Liver (tissue), 3 donors: Measurements from ENCODE around the gene SEPTIN7.

ENCODE experiments used
- CTCF ChIP-seq: fragments of 150-350 bp; IDR thresholded peaks from 2 replicates; pipeline ENCODE4 v1.5.1; 2017; ENCODE audit warnings: improper control_type of control experiment, low read depth, low read length; ENCODE audit not compliant: missing input control
- EGR1 ChIP-seq, 2 donors: IDR thresholded peaks; 2 replicates each; pipeline ENCODE4 v1.6.1; 2016 to 2018; ENCODE audit warnings: antibody characterized with exemption in 2 of 2, low read depth in 2 of 2
- FOXA1 ChIP-seq: IDR thresholded peaks from 2 replicates; pipeline ENCODE4 v1.6.1; 2016; ENCODE audit warnings: antibody characterized with exemption
- GABPA ChIP-seq, 2 donors: IDR thresholded peaks in 1 of 2; conservative IDR thresholded peaks in 1 of 2; 2 replicates each; pipeline ENCODE4 v1.6.1; 2016; ENCODE audit warnings: antibody characterized with exemption in 2 of 2, mild to moderate bottlenecking in 1 of 2, moderate library complexity in 1 of 2
- HNF4G ChIP-seq: IDR thresholded peaks from 2 replicates; pipeline ENCODE4 v1.6.1; 2016; ENCODE audit warnings: antibody characterized with exemption
- RAD21 ChIP-seq, 2 donors: IDR thresholded peaks; 2 replicates each; pipeline ENCODE4 v1.6.1; 2016; ENCODE audit warnings: antibody characterized with exemption in 2 of 2, mild to moderate bottlenecking in 2 of 2
- REST ChIP-seq: IDR thresholded peaks from 2 replicates; pipeline ENCODE4 v1.6.1; 2016; ENCODE audit warnings: antibody characterized with exemption, mild to moderate bottlenecking
- RXRA ChIP-seq, 2 donors: IDR thresholded peaks; 2 replicates each; pipeline ENCODE4 v1.6.1; 2017 to 2018; ENCODE audit warnings: antibody characterized with exemption in 2 of 2, mild to moderate bottlenecking in 1 of 2
- SP1 ChIP-seq: IDR thresholded peaks from 2 replicates; pipeline ENCODE4 v1.6.1; 2018; ENCODE audit warnings: antibody characterized with exemption, mild to moderate bottlenecking
- TAF1 ChIP-seq: conservative IDR thresholded peaks from 2 replicates; pipeline ENCODE4 v1.6.1; 2016; ENCODE audit warnings: antibody characterized with exemption, mild to moderate bottlenecking
- YY1 ChIP-seq: IDR thresholded peaks from 2 replicates; pipeline ENCODE4 v1.6.1; 2016; ENCODE audit warnings: antibody characterized with exemption, mild to moderate bottlenecking
- TF ChIP-seq, protein P1 (sequence below): IDR thresholded peaks from 2 replicates; pipeline ENCODE4 v1.6.1; 2016; ENCODE audit warnings: antibody characterized with exemption
- donor health status: healthy.
- donor health status: healthy.

DNA sequence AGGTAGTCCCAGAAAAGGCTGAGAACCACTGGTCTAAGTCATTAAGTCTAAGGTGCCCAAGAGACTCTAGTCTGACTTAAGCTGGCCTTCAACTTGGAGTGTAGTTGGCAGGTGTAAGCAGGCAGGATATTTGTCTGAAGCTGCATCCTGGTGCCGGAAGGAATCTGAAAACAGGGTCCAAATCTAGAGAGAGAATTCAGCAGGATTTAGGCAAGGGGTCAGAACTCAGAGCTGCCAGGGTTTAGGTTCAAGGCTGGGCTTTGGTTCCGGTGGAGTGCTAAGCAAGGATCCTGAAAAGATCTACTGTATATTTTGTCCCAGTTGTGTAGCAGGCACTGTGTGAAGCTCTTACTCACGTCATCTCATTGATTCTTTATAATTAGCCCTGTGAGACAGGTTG, 16.5 kb upstream of the SEPTIN7 start:
- TF ChIP-seq CTCF (no peak), YY1 (no peak), REST (no peak), SP1 (no peak), RAD21 (IDR thresholded peaks at IDR 0.05) (no peak), GABPA (IDR thresholded peaks at IDR 0.05 in 1 of 2, conservative IDR thresholded peaks at IDR 0.05 in 1 of 2) (no peak), TAF1 (no peak), FOXA1 (no peak), EGR1 (IDR thresholded peaks at IDR 0.05; ENCODE audit: low read depth in 2 of 2) (no peak), RXRA (IDR thresholded peaks at IDR 0.05) (peak in 1 of 2 donors; percentile 6), HNF4G (no peak)
- TF ChIP-seq, protein P1, sequence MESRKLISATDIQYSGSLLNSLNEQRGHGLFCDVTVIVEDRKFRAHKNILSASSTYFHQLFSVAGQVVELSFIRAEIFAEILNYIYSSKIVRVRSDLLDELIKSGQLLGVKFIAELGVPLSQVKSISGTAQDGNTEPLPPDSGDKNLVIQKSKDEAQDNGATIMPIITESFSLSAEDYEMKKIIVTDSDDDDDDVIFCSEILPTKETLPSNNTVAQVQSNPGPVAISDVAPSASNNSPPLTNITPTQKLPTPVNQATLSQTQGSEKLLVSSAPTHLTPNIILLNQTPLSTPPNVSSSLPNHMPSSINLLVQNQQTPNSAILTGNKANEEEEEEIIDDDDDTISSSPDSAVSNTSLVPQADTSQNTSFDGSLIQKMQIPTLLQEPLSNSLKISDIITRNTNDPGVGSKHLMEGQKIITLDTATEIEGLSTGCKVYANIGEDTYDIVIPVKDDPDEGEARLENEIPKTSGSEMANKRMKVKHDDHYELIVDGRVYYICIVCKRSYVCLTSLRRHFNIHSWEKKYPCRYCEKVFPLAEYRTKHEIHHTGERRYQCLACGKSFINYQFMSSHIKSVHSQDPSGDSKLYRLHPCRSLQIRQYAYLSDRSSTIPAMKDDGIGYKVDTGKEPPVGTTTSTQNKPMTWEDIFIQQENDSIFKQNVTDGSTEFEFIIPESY = no peak
